ENCODE data around the gene OPA3.
A peak's percentile ranks its signal among the peaks of the same experiment; 100 is the strongest.

OPA3 gene

GRCh38 chr19:45517238-45517637 lies 67.4 kb downstream of the OPA3 start:
- no peaks in the 10 kb centered on the region for H3K9me3 Mint-ChIP-seq
- H3K4me3 Mint-ChIP-seq = no peak overlapping the region
- peaks cover 15% of the 10 kb centered on the region for H3K4me1 Mint-ChIP-seq
- H3K36me3 Mint-ChIP-seq (ENCODE audit: low read depth) = peaks cover 20% of the 10 kb centered on the region
- H3K27ac Mint-ChIP-seq = peak overlapping the region; percentile 62
- DNase-seq = no peak
- no peaks in the 10 kb centered on the region for H3K27me3 Mint-ChIP-seq (ENCODE audit: low read depth, poor library complexity)
- TF ChIP-seq CTCF (IDR thresholded peaks at IDR 0.05) = no peak

GRCh38 chr19:45515807-45516401 lies 68.7 kb downstream of the OPA3 start:
- no peak overlapping the region for H3K27ac Mint-ChIP-seq
- no peak overlapping the region for H3K4me3 Mint-ChIP-seq
- no peaks in the 10 kb centered on the region for H3K9me3 Mint-ChIP-seq
- peaks cover 22% of the 10 kb centered on the region for H3K36me3 Mint-ChIP-seq (ENCODE audit: low read depth)
- H3K27me3 Mint-ChIP-seq (ENCODE audit: low read depth, poor library complexity) = no peaks in the 10 kb centered on the region
- no peak for TF ChIP-seq CTCF (IDR thresholded peaks at IDR 0.05)
- H3K4me1 Mint-ChIP-seq = peaks cover 12% of the 10 kb centered on the region
- no peak for DNase-seq

- no peak overlapping the region for H3K4me3 Mint-ChIP-seq
- H3K9me3 Mint-ChIP-seq = no peaks in the 10 kb centered on the region
- no peak for TF ChIP-seq CTCF (IDR thresholded peaks at IDR 0.05)
- H3K27ac Mint-ChIP-seq = no peak overlapping the region
- no peaks in the 10 kb centered on the region for H3K27me3 Mint-ChIP-seq (ENCODE audit: low read depth, poor library complexity)
- H3K36me3 Mint-ChIP-seq (ENCODE audit: low read depth) = peaks cover 20% of the 10 kb centered on the region
- H3K4me1 Mint-ChIP-seq = peaks cover 15% of the 10 kb centered on the region
- DNase-seq = no peak
Observed at GRCh38 chr19:45515081-45515624, 69.4 kb downstream of the OPA3 start.

- DNase-seq = no peak
- TF ChIP-seq CTCF (IDR thresholded peaks at IDR 0.05) = no peak
- Mint-ChIP-seq H3K9me3 (no peaks in the 10 kb centered on the region), H3K27ac (no peak overlapping the region), H3K27me3 (ENCODE audit: low read depth, poor library complexity) (no peaks in the 10 kb centered on the region), H3K4me1 (peaks cover 21% of the 10 kb centered on the region), H3K36me3 (ENCODE audit: low read depth) (peaks cover 18% of the 10 kb centered on the region), H3K4me3 (no peak overlapping the region)
Observed at GRCh38 chr19:45514376-45515051, 70.1 kb downstream of the OPA3 start.

- H3K27ac Mint-ChIP-seq = peak overlapping the region; percentile 51
- DNase-seq = no peak
- H3K4me3 Mint-ChIP-seq = no peak overlapping the region
- H3K4me1 Mint-ChIP-seq = peaks cover 30% of the 10 kb centered on the region
- no peaks in the 10 kb centered on the region for H3K9me3 Mint-ChIP-seq
- no peak for TF ChIP-seq CTCF (IDR thresholded peaks at IDR 0.05)
- H3K27me3 Mint-ChIP-seq (ENCODE audit: low read depth, poor library complexity) = no peaks in the 10 kb centered on the region
- H3K36me3 Mint-ChIP-seq (ENCODE audit: low read depth) = peaks cover 11% of the 10 kb centered on the region
Observed at GRCh38 chr19:45512881-45513483, 71.6 kb downstream of the OPA3 start.
